ENCODE data around the gene IVD. TPM values are rescaled to one million over a fixed set of nuclear protein-coding genes. Genes with fewer than 3 reads are reported as not detected.

IVD gene
- polyA plus RNA-seq, 4 donors = 56.6 to 99.2 (median 67.1) TPM

Other genes with a start within 250 kb of the IVD start
- gene BUB1B, start 244.7 kb upstream of the IVD start, polyA plus RNA-seq (ENCODE audit: insufficient read length in 4 of 4) = 10 to 100 TPM; 27.0 to 33.2 (median 31.6) TPM
- gene PAK6, start 166.7 kb upstream of the IVD start, polyA plus RNA-seq (ENCODE audit: insufficient read length in 4 of 4) = 1 to 10 TPM in 3 of 4 donors, under 1 TPM in 1; 0.67 to 8.4 (median 6.0) TPM
- gene ANKRD63, start 122.7 kb upstream of the IVD start, polyA plus RNA-seq (ENCODE audit: insufficient read length in 4 of 4) = under 1 TPM in 1 of 4 donors, not detected in 3; 0.17 TPM
- 10 to 100 TPM in 2 of 4 donors, 1 to 10 TPM in 2; 7.8 to 15.1 (median 10.1) TPM for gene PLCB2, start 97.9 kb upstream of the IVD start, polyA plus RNA-seq (ENCODE audit: insufficient read length in 4 of 4)
- 10 to 100 TPM; 13.1 to 22.2 (median 18.3) TPM for gene INAFM2, start 82.1 kb upstream of the IVD start, polyA plus RNA-seq (ENCODE audit: insufficient read length in 4 of 4)
- 10 to 100 TPM in 1 of 4 donors, 1 to 10 TPM in 3; 2.0 to 13.8 (median 4.9) TPM for gene CCDC9B, start 64.9 kb upstream of the IVD start, polyA plus RNA-seq (ENCODE audit: insufficient read length in 4 of 4)
- not detected for gene PHGR1, start 54.8 kb upstream of the IVD start, polyA plus RNA-seq (ENCODE audit: insufficient read length in 4 of 4)
- gene DISP2, start 47.6 kb upstream of the IVD start, polyA plus RNA-seq (ENCODE audit: insufficient read length in 4 of 4) = 1 to 10 TPM in 1 of 4 donors, under 1 TPM in 3; 0.11 to 4.6 (median 0.48) TPM
- gene KNSTRN, start 23.1 kb upstream of the IVD start, polyA plus RNA-seq (ENCODE audit: insufficient read length in 4 of 4) = 10 to 100 TPM; 24.1 to 38.5 (median 32.8) TPM
- 10 to 100 TPM; 13.0 to 27.3 (median 21.4) TPM for gene BAHD1, start 35.2 kb downstream of the IVD start, polyA plus RNA-seq (ENCODE audit: insufficient read length in 4 of 4)
- gene CHST14, start 65.2 kb downstream of the IVD start, polyA plus RNA-seq (ENCODE audit: insufficient read length in 4 of 4) = 10 to 100 TPM; 35.3 to 56.7 (median 38.2) TPM
- 10 to 100 TPM; 23.3 to 27.0 (median 26.0) TPM for gene CCDC32, start 159.2 kb downstream of the IVD start, polyA plus RNA-seq (ENCODE audit: insufficient read length in 4 of 4)
- gene RPUSD2, start 163.5 kb downstream of the IVD start, polyA plus RNA-seq (ENCODE audit: insufficient read length in 4 of 4) = 10 to 100 TPM in 2 of 4 donors, 1 to 10 TPM in 2; 8.5 to 12.7 (median 9.8) TPM
- gene KNL1, start 188.5 kb downstream of the IVD start, polyA plus RNA-seq (ENCODE audit: insufficient read length in 4 of 4) = 10 to 100 TPM; 17.9 to 21.6 (median 19.3) TPM

All from left renal pelvis (tissue), 4 donors.